BE2C (cell line): ENCODE measurements around the gene CDH4.

Experiments
- DNase-seq: peaks from one replicate; pipeline ENCODE4 v3.0.0-alpha.2; 2020
- H3K27me3 ChIP-seq: fragments of 250-450 bp; sonication (Bioruptor Pico); 2 replicates; pipeline ENCODE4 v1.5.1; 2020; ENCODE audit warnings: mild to moderate bottlenecking
- H3K36me3 ChIP-seq: fragments of 250-450 bp; sonication (Bioruptor Pico); 2 replicates; pipeline ENCODE4 v1.5.1; 2020; ENCODE audit warnings: mild to moderate bottlenecking
- H3K4me1 ChIP-seq: fragments of 250-450 bp; sonication (Bioruptor Pico); 2 replicates; pipeline ENCODE4 v1.5.1; 2020
- H3K4me3 ChIP-seq: 2 replicates; pipeline ENCODE4 v1.5.1; 2011; ENCODE audit warnings: low read depth, low read length
- H3K9me3 ChIP-seq: fragments of 250-450 bp; sonication (Bioruptor Pico); 2 replicates; pipeline ENCODE4 v1.5.1; 2020
- CTCF ChIP-seq: IDR thresholded peaks from 2 replicates; pipeline ENCODE4 v1.5.1; 2012; ENCODE audit warnings: mild to moderate bottlenecking, low read depth, low read length

The CDH4 gene

GRCh38 chr20:61872371-61872900 is 620.4 kb downstream of the CDH4 start:
- DNase-seq, result no peak
- Histone ChIP-seq H3K9me3 (no peaks in the 10 kb centered on the region), H3K27me3 (no peaks in the 10 kb centered on the region), H3K36me3 (no peaks in the 10 kb centered on the region), H3K4me3 (no peak overlapping the region), H3K4me1 (no peaks in the 10 kb centered on the region)
- TF ChIP-seq CTCF, result no peak

- Histone ChIP-seq H3K9me3 (no peaks in the 10 kb centered on the region), H3K36me3 (no peaks in the 10 kb centered on the region), H3K4me1 (no peaks in the 10 kb centered on the region), H3K27me3 (peaks cover 10% of the 10 kb centered on the region; the same call in 1 of the 2 replicates), H3K4me3 (no peak overlapping the region)
- DNase-seq, result no peak
- TF ChIP-seq CTCF, result no peak
Measured at GRCh38 chr20:61873651-61874420, 621.8 kb downstream of the CDH4 start.

- peak; percentile 20 for TF ChIP-seq CTCF
- H3K4me3 ChIP-seq, result no peak overlapping the region
- DNase-seq, result no peak
- peaks cover 10% of the 10 kb centered on the region; the same call in 1 of the 2 replicates for H3K27me3 ChIP-seq
- H3K9me3 ChIP-seq, result no peaks in the 10 kb centered on the region
- H3K4me1 ChIP-seq, result no peaks in the 10 kb centered on the region
- no peaks in the 10 kb centered on the region for H3K36me3 ChIP-seq
Measured at GRCh38 chr20:61874421-61875068, 622.5 kb downstream of the CDH4 start.

GRCh38 chr20:61875221-61875885 is 623.3 kb downstream of the CDH4 start:
- H3K4me1 ChIP-seq, result no peaks in the 10 kb centered on the region
- H3K9me3 ChIP-seq, result no peaks in the 10 kb centered on the region
- no peak overlapping the region for H3K4me3 ChIP-seq
- peaks cover 10% of the 10 kb centered on the region; the same call in 1 of the 2 replicates for H3K27me3 ChIP-seq
- H3K36me3 ChIP-seq, result no peaks in the 10 kb centered on the region
- no peak for TF ChIP-seq CTCF
- DNase-seq, result no peak

- Histone ChIP-seq H3K4me3 (no peak overlapping the region), H3K4me1 (no peaks in the 10 kb centered on the region), H3K36me3 (no peaks in the 10 kb centered on the region), H3K9me3 (no peaks in the 10 kb centered on the region), H3K27me3 (peaks cover 10% of the 10 kb centered on the region; the same call in 1 of the 2 replicates)
- no peak for DNase-seq
- TF ChIP-seq CTCF, result no peak
Measured at GRCh38 chr20:61875996-61876395, 623.9 kb downstream of the CDH4 start.
